Activated CD4-positive, CD25-positive, alpha-beta regulatory T cell treated with anti-CD3 and anti-CD28 coated beads, Interleukin-2, amount 50 U/mL, for 24 hours (primary cell): ENCODE data around the gene PAK6.
A peak's percentile ranks its signal among the peaks of the same experiment; 100 is the strongest.

Source experiments
- ATAC-seq, 2 donors: fragments of 150-1000 bp; cut with Tn5 transposase; one replicate each; pipeline ENCODE4 v1.10.0; 2021; ENCODE audit warnings: mild to moderate bottlenecking in 1 of 2, moderate library complexity in 1 of 2

The PAK6 gene

GRCh38 chr15:40256638-40257235 is 17.9 kb downstream of the PAK6 start:
- no peak for ATAC-seq

DNA sequence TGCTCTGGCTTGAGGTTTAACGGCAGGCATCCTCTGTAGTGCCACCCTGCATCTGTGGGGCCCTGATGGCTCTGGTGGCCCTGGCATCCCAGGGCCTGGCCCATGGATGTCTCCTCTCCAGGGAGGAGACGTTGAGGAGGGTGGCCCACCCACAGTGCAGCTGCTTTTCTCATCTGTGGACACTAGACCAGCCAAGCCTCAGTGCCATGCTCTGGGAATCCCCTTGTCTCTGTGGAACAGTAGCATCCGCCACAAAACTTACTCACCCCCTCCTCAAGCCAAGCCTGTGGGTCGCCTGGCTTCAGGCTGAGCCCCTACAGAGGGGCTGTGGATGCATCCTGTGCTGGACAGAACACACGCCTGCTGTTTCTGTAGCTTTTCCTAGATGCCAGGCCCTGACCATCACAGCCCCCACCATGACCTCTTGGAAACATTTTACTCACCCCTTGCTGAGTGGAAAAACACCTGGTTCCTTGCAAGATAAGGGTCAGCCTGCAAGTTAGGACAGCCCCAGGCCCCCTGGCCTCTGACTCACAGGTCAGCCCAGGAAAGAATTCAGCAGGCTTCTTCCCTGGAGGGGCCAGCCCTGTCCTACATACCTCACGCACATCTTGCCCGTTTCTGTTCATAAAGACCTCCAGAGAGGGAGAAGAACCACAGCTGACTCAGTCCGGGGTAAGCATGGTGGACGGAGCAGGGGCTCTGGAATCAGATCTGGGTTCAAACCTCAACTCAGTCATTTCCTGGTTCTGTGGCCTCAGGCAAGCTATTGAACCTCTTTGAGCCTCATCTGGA is 19.0 kb downstream of the PAK6 start:
- no peak for ATAC-seq

- ATAC-seq: no peak
These were observed 19.7 kb downstream of the PAK6 start for GRCh38 chr15:40258544-40258943.

DNA sequence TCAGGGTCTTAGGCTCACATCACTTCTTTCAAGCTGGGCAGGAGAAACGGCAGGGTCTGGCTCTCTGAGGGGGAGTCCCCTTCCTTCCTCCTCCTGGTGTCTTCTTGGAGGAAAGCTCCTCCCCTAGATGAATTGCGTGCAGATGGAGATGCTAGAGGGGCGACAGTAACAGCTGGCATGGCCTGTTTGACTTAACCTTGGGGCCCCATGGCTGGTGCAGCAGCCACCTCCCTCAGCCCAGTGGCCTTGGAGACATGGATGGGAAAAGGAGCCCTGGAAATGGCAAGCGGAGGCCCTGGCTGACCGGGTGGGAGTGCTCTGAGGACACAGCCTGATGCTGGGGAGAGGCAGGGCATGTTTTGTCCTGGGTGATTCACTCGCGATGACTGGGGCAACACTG is 20.2 kb downstream of the PAK6 start:
- ATAC-seq: no peak

GRCh38 chr15:40263024-40263754 is 24.3 kb downstream of the PAK6 start:
- ATAC-seq: peak in 1 of 2 donors; percentile 21

DNA sequence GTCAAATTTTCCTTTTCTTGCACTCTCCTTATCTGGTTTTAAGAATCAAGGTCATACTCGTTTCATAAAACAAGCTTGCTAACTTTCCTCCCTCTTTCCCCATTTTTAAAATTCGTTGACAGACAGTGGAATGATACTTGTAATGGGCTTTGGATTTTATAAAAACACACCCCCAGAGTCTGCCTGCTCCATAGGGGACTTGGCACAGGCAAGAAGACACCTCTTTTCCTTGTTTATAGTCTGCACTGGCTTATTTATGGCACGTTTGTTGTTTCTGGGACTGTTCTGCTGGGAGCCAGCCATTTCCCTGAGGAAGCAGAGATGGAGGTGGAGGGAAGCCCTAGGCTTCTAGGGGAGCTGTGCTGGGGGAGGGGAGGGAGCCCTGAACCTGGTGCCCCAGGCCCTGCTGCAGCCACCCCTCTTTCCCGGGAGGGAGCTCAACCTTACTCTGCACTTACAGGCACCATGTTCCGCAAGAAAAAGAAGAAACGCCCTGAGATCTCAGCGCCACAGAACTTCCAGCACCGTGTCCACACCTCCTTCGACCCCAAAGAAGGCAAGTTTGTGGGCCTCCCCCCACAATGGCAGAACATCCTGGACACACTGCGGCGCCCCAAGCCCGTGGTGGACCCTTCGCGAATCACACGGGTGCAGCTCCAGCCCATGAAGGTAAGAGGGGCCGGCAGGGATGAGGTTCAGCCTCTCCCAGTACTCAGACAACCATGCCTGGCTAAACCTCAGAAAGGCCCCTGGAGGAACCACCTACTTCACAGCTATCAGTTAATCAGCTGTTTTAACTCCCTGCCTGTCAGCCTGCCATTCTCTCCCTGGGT is 25.7 kb downstream of the PAK6 start:
- no peak for ATAC-seq

GRCh38 chr15:40265355-40265754 is 26.5 kb downstream of the PAK6 start:
- no peak for ATAC-seq

DNA sequence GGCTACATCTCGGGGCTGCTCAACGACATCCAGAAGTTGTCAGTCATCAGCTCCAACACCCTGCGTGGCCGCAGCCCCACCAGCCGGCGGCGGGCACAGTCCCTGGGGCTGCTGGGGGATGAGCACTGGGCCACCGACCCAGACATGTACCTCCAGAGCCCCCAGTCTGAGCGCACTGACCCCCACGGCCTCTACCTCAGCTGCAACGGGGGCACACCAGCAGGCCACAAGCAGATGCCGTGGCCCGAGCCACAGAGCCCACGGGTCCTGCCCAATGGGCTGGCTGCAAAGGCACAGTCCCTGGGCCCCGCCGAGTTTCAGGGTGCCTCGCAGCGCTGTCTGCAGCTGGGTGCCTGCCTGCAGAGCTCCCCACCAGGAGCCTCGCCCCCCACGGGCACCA is 27.0 kb downstream of the PAK6 start:
- no peak for ATAC-seq

DNA sequence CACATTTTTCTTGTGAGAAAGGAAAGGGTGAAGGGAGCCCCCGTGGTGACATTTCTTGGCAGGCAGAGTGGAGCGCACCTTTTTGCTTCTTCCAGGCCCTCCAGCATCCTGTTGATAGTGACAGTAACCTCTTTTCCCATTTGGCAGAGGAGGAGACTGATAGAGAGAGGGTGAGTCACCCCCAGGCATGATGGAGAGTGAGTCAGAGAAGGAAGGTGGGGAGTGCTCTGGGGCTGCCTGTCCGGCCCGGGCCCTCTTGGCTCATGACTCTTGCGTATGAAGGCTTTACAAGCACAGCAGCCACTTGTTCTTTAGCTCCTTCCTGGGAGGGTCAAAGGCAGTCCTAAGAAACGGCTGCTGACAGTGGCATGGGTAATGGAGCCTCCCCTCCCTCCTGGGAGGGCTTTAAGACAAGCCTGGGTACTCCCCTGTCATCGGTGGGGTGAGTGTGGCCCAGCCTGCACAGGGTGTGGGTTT is 28.0 kb downstream of the PAK6 start:
- ATAC-seq: peak in 1 of 2 donors; percentile 52

DNA sequence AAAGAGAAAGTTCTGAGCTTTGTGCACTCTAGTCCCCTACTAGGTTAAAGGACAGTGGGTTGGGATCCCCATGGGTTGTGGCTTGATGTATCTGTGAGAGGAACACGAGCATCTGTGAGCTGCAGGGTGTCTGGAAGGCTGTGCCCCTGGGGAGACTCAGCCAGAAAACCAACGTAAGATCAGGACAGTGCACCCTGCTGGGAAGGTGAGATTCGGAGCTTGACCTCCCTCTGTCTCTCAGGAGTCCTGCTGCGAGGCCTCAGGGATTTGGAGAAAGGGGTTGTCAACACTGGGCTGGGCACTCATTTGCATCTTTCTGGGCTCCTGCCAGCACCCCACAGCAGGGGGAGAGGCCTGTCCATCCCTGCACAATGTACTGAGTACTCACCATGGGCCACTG is 28.8 kb downstream of the PAK6 start:
- ATAC-seq: no peak

GRCh38 chr15:40269604-40270003 is 30.7 kb downstream of the PAK6 start:
- ATAC-seq: no peak

- ATAC-seq: no peak
These were observed 31.6 kb downstream of the PAK6 start for GRCh38 chr15:40270246-40270995.

GRCh38 chr15:40271685-40272484 is 33.0 kb downstream of the PAK6 start:
- no peak for ATAC-seq

- ATAC-seq: no peak
These were observed 33.7 kb downstream of the PAK6 start for GRCh38 chr15:40272485-40273056.

GRCh38 chr15:40273428-40273827 is 34.6 kb downstream of the PAK6 start:
- no peak for ATAC-seq

- ATAC-seq: peak; percentile 71 to 73
These were observed 35.7 kb downstream of the PAK6 start for GRCh38 chr15:40274350-40275274.

DNA sequence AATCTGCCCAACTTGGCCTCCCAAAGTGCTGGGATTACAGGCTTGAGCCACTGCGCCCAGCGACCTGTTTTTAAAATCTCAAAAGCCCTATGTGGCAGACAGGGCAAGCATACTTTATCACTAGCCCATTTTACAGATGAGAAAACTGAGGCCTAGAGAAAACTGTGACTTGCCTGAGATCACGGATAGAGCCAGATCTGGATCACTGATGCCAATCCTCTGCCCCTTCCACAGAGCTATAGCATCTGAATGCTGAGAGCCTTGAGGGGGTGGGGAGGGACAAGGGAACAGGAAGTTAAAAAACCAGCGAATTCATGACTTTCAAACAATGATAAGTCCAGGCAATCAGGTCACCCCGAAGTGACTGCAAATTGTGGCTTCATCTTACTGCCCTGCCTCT is 36.7 kb downstream of the PAK6 start:
- ATAC-seq: no peak

- no peak for ATAC-seq
These were observed 37.1 kb downstream of the PAK6 start for GRCh38 chr15:40275954-40276353.

DNA sequence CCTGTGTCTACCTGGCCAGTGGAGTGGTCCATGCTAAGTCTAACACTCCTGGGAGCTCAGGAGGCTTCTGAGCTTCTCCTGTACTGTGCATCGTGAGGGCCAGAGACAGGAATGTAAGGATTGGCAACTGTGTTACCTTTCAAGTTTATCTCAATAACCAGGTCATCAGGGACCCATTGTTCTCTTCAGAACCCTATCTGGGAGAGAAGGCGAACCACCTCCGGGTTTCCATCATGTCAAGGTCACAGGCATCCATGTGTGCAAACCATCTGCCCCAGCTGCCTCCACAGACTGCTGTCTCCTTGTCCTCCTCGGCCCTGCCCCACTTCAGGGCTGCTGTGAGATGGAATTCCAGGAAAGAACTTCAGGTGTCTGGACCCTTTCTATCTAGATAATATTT is 38.1 kb downstream of the PAK6 start:
- ATAC-seq: no peak

DNA sequence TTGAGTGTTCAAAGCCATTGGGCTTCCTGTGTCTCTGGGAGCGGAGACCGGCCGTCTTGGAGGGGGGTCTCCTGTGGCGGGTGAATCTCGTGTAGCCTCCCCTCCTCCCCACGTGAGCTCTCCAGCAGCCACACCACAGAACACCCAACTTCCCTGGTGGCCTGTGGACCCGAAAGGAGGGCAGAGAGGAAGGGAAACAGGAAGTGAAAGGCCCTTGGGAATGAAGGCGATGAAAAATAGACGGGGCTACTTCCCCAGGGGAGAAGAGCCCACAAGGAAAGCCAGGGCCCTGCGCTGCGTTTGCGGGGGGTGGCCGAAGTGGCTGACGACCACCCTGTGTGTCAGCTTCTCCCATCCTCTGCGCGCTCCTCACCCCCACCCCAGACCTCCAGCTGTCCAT is 38.6 kb downstream of the PAK6 start:
- no peak for ATAC-seq
